ENCODE results near the gene BAZ1A.

DNA sequence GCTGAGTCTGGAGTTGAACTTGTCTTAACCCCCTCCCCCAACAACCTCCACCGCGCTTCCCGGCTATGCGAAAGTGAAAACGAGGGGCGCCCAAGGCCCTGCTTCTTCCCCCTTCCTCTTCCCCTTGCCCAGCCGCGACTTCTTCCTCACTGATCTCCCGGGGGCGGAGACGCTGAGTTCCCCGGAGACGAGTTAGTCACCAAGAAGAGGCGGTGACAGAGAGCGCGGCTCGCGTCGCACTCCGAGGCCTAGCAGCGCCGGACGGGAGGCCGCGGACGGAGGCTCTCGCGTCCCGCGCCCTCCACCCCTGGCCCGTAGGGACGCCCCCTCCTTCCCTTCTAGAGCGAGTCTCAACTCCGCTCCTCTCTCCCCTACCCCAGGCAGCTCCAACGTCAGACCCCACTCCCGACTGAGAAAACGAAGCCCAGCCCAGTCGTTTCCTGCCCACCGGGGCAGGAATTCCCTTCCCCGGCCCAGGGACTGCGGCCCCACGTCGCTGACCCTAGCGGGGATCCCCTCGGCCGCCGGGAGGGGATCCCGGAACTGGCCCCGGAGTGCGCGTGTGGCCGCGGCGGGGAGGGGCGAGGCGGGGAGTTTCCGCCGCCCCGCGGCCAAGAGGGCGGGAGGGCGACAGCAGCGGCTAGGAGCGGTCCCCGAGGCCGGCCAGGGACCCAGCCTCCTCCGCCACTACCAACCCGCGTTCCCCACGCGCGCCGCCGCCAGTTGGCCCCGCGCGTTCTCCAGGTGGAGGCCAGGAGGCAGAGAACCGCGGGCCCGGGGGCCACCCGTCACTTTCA, 1.4 kb downstream of the BAZ1A start:
- peak; percentile 43 to 64 (median 53) for TF ChIP-seq POLR2AphosphoS5 (IDR thresholded peaks at IDR 0.05)
- TF ChIP-seq, protein P1, sequence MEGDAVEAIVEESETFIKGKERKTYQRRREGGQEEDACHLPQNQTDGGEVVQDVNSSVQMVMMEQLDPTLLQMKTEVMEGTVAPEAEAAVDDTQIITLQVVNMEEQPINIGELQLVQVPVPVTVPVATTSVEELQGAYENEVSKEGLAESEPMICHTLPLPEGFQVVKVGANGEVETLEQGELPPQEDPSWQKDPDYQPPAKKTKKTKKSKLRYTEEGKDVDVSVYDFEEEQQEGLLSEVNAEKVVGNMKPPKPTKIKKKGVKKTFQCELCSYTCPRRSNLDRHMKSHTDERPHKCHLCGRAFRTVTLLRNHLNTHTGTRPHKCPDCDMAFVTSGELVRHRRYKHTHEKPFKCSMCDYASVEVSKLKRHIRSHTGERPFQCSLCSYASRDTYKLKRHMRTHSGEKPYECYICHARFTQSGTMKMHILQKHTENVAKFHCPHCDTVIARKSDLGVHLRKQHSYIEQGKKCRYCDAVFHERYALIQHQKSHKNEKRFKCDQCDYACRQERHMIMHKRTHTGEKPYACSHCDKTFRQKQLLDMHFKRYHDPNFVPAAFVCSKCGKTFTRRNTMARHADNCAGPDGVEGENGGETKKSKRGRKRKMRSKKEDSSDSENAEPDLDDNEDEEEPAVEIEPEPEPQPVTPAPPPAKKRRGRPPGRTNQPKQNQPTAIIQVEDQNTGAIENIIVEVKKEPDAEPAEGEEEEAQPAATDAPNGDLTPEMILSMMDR (IDR thresholded peaks at IDR 0.05): peak in 1 of 3 donors; percentile 18
